HepG2 (cell line): ENCODE measurements around the gene PAXIP1. TPM values are rescaled to one million over a fixed set of nuclear protein-coding genes. Genes with fewer than 3 reads are reported as not detected.

Source experiments
- ATAC-seq: fragments of 200-7000 bp; cut with Tn5 transposase; 3 replicates; pipeline ENCODE4 v1.9.1; 2020; ENCODE audit warnings: mild to moderate bottlenecking, moderate library complexity
- BruUV-seq: library from RNA; stranded (reverse); fragments of 400-500 nt; replicated peaks from 2 replicates; lab custom pipeline; 2021; lab: Mats Ljungman, UMichigan
- CTCF ChIA-PET: fragments of 300-600 bp; formaldehyde crosslinking; extraction: SDS; loops from one replicate; lab custom pipeline; 2021; ENCODE audit warnings: low total read pairs, inconsistent platforms, low intra/inter-chr PET ratio; lab: Yijun Ruan, JAX
- POLR2A ChIA-PET: fragments of 350-600 bp; sonication (Branson Sonifier 250); formaldehyde crosslinking; loops from one replicate; lab custom pipeline; 2020; ENCODE audit warnings: antibody characterized with exemption, inconsistent platforms; lab: Yijun Ruan, JAX
- DNase-seq: peaks from one replicate; pipeline ENCODE4 v3.0.0-alpha.2; 2015; ENCODE audit warnings: low spot score
- FAIRE-seq: peaks from 3 replicates; lab custom pipeline; 2011; peaks lifted over from hg19 to GRCh38; lab: Jason Lieb, UNC
- H2AFZ ChIP-seq: one replicate; pipeline ENCODE4 v1.6.1; 2011; ENCODE audit warnings: low read length, inconsistent platforms
- H3K27ac ChIP-seq: fragments of 300-600 bp; 3 replicates; pipeline ENCODE4 v1.8.0; 2011; ENCODE audit warnings: mixed run types, mild to moderate bottlenecking, mixed read lengths, low read length, inconsistent platforms; ENCODE audit not compliant: insufficient read depth; ENCODE audit errors: extremely low read length
- H3K27me3 ChIP-seq, 2 experiments: fragments of 200-600 bp in 1 of 2; 2 replicates in 1 of 2; 3 replicates in 1 of 2; pipeline versions ENCODE4 v1.6.0 to v1.8.0; 2011; ENCODE audit warnings: low read length in 2 of 2, mild to moderate bottlenecking in 2 of 2, moderate library complexity in 2 of 2, inconsistent platforms in 1 of 2; ENCODE audit not compliant: insufficient read depth in 2 of 2, control insufficient read depth in 1 of 2
- H3K36me3 ChIP-seq, 2 experiments: fragments of 200-600 bp in 1 of 2; replicated peaks in 1 of 2; 2 replicates in 1 of 2; 3 replicates in 1 of 2; pipeline versions ENCODE4 v1.5.1 to v1.8.0; 2011; ENCODE audit warnings: low read length in 2 of 2, inconsistent platforms in 1 of 2; ENCODE audit not compliant: insufficient read depth in 2 of 2, control insufficient read depth in 1 of 2
- H3K4me1 ChIP-seq: 2 replicates; pipeline ENCODE4 v1.5.1; 2012; ENCODE audit warnings: low read length, inconsistent platforms; ENCODE audit not compliant: insufficient read depth
- H3K4me2 ChIP-seq: 2 replicates; pipeline ENCODE4 v1.6.0; 2011; ENCODE audit warnings: low read depth, low read length, inconsistent platforms
- H3K4me3 ChIP-seq, 3 experiments: fragments of 200-600 bp in 1 of 3; sonication (generic), shearing (Covaris generic) in 1 of 3; replicated peaks in 1 of 3; 2 replicates each; pipeline ENCODE4 v1.5.1; 2011 to 2016; ENCODE audit warnings: low read length in 3 of 3, inconsistent platforms in 2 of 3, low read depth in 2 of 3, mild to moderate bottlenecking in 2 of 3, control low read depth in 1 of 3, mixed read lengths in 1 of 3; ENCODE audit not compliant: insufficient read depth in 1 of 3
- H3K79me2 ChIP-seq: one replicate; pipeline ENCODE4 v1.6.1; 2011; ENCODE audit warnings: low read length, inconsistent platforms; ENCODE audit not compliant: insufficient read depth
- H3K9ac ChIP-seq: 2 replicates; pipeline ENCODE4 v1.6.0; 2011; ENCODE audit warnings: mild to moderate bottlenecking, low read depth, low read length, inconsistent platforms; ENCODE audit not compliant: insufficient read depth
- H3K9me3 ChIP-seq: 2 replicates; pipeline ENCODE4 v1.5.1; 2012; ENCODE audit warnings: mild to moderate bottlenecking, low read length
- H4K20me1 ChIP-seq: 2 replicates; pipeline ENCODE4 v1.6.0; 2011; ENCODE audit warnings: inconsistent platforms, mild to moderate bottlenecking, low read length, moderate library complexity; ENCODE audit not compliant: insufficient read depth
- SKI ChIP-seq: fragments of 450-650 bp; IDR thresholded peaks from one replicate; pipeline ENCODE4 v1.6.1; 2018; ENCODE audit warnings: mild to moderate bottlenecking; ENCODE audit not compliant: partially characterized antibody
- SMAD3 ChIP-seq: sonication (generic); formaldehyde crosslinking; IDR thresholded peaks from 2 replicates; pipeline ENCODE4 v1.4.0; 2020; ENCODE audit warnings: missing genetic modification reagents
- ZNF232 ChIP-seq: sonication (generic); formaldehyde crosslinking; IDR thresholded peaks from 2 replicates; pipeline ENCODE4 v1.4.0; 2020; ENCODE audit warnings: missing genetic modification reagents, borderline replicate concordance
- WGBS: methylation state at CpG from one replicate; pipeline ENCODE4 v1.1.6; 2017; ENCODE audit warnings: low lambda C conversion rate; 5-methylcytosine and 5-hydroxymethylcytosine counted together
- in situ Hi-C: cut with HindIII; loops from 2 replicates; pipeline ENCODE4 v1.10.0; 2017; ENCODE audit warnings: low pct_unique_long_range_greater_than_20kb; ENCODE audit not compliant: extremely low pct_ligation_motif_present
- intact Hi-C: fragments of 100-400 bp; cut with micrococcal nuclease; formaldehyde crosslinking; loops from one replicate; pipeline ENCODE4 v1.10.0; 2022; ENCODE audit not compliant: unreplicated experiment
- polyA plus RNA-seq, 8 experiments: library from polyadenylated mRNA; depleted of rRNA in 3 of 8; stranded (reverse) in 7 of 8; unstranded in 1 of 8; fragments of >200 nt; fragmentation: Illumina TruSeq in 4 of 8; extraction: Trizol in 4 of 8; gene quantifications; 2 replicates each; pipeline versions ENCODE4 v1.2.1 to v1.2.3, GENCODE V29; 2011 to 2016; ENCODE audit warnings: low read depth in 4 of 8, missing spikeins in 1 of 8, mixed read lengths in 1 of 8; ENCODE audit not compliant: insufficient read depth in 1 of 8
- total RNA-seq, 5 experiments: library from RNA; depleted of rRNA; stranded (reverse); fragments of >200 nt; fragmentation: Illumina TruSeq; extraction: Trizol; gene quantifications; 2 replicates each; pipeline ENCODE4 v1.2.3, GENCODE V29; 2016; ENCODE audit warnings: low read depth in 1 of 5
- TF ChIP-seq, protein P1 (sequence below): sonication (generic); formaldehyde crosslinking; IDR thresholded peaks from 2 replicates; pipeline ENCODE4 v1.9.0; 2021; ENCODE audit warnings: missing genetic modification reagents, borderline replicate concordance
- TF ChIP-seq, protein P2 (sequence below): sonication (generic); formaldehyde crosslinking; IDR thresholded peaks from 2 replicates; pipeline ENCODE4 v1.4.0; 2020; ENCODE audit warnings: missing genetic modification reagents
- TF ChIP-seq, protein P3 (sequence below): sonication (generic); formaldehyde crosslinking; IDR thresholded peaks from 2 replicates; pipeline ENCODE4 v1.4.0; 2020; ENCODE audit warnings: missing genetic modification reagents

The PAXIP1 gene
- total and polyA plus RNA-seq, 2 of the 13 experiments (the other 11 are each of a cell fraction or from before 2014, with no cell fraction given), result 11.6 to 16.2 TPM

DNA sequence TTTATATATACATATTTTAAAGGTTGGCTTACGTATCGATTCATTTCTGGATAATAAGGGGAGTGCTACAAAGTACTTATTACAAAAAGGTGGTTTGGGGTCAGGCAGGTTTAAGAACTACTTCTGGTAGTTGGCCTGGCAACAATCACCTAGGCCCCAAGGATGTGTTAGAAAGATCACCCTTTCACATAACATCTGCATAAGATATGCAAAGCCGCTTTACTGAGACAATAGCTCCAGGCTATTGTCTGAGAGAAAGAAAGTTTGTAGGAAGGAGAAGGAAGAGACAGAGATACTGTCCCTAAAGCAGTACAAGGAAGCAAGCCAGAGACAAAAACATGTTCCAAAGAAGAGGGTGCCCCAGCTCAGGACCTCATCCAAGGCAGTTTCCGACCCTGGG, 6.2 kb downstream of the PAXIP1 start:
- Histone ChIP-seq H3K27me3 (no peaks in the 10 kb centered on the region), H3K9me3 (no peaks in the 10 kb centered on the region), H3K4me1 (peaks cover 27% of the 10 kb centered on the region), H3K27ac (no peak overlapping the region), H3K4me2 (no peak overlapping the region), H3K79me2 (peaks cover 32% of the 10 kb centered on the region), H4K20me1 (no peaks in the 10 kb centered on the region; the same call in 1 of the 2 replicates), H2AFZ (no peak overlapping the region), H3K9ac (no peak overlapping the region), H3K36me3 (peaks cover 10 to 48% of the 10 kb centered on the region in 2 experiments; a peak in 4 of 5 replicates), H3K4me3 (no peak overlapping the region)
- no TSS peak for BruUV-seq
- 95% methylated on average over 4 of the region's 4 CpGs for WGBS
- POLR2A ChIA-PET, result no interaction called here
- FAIRE-seq, result no peak
- CTCF ChIA-PET, result no interaction called here
- ATAC-seq, result no peak
- in situ Hi-C loops, result no loop called here
- DNase-seq, result no peak
- intact Hi-C loops, result no loop called here
- TF ChIP-seq, protein P1, sequence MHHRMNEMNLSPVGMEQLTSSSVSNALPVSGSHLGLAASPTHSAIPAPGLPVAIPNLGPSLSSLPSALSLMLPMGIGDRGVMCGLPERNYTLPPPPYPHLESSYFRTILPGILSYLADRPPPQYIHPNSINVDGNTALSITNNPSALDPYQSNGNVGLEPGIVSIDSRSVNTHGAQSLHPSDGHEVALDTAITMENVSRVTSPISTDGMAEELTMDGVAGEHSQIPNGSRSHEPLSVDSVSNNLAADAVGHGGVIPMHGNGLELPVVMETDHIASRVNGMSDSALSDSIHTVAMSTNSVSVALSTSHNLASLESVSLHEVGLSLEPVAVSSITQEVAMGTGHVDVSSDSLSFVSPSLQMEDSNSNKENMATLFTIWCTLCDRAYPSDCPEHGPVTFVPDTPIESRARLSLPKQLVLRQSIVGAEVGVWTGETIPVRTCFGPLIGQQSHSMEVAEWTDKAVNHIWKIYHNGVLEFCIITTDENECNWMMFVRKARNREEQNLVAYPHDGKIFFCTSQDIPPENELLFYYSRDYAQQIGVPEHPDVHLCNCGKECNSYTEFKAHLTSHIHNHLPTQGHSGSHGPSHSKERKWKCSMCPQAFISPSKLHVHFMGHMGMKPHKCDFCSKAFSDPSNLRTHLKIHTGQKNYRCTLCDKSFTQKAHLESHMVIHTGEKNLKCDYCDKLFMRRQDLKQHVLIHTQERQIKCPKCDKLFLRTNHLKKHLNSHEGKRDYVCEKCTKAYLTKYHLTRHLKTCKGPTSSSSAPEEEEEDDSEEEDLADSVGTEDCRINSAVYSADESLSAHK (CRISPR knock-in tag), result no peak
- TF ChIP-seq, protein P2, sequence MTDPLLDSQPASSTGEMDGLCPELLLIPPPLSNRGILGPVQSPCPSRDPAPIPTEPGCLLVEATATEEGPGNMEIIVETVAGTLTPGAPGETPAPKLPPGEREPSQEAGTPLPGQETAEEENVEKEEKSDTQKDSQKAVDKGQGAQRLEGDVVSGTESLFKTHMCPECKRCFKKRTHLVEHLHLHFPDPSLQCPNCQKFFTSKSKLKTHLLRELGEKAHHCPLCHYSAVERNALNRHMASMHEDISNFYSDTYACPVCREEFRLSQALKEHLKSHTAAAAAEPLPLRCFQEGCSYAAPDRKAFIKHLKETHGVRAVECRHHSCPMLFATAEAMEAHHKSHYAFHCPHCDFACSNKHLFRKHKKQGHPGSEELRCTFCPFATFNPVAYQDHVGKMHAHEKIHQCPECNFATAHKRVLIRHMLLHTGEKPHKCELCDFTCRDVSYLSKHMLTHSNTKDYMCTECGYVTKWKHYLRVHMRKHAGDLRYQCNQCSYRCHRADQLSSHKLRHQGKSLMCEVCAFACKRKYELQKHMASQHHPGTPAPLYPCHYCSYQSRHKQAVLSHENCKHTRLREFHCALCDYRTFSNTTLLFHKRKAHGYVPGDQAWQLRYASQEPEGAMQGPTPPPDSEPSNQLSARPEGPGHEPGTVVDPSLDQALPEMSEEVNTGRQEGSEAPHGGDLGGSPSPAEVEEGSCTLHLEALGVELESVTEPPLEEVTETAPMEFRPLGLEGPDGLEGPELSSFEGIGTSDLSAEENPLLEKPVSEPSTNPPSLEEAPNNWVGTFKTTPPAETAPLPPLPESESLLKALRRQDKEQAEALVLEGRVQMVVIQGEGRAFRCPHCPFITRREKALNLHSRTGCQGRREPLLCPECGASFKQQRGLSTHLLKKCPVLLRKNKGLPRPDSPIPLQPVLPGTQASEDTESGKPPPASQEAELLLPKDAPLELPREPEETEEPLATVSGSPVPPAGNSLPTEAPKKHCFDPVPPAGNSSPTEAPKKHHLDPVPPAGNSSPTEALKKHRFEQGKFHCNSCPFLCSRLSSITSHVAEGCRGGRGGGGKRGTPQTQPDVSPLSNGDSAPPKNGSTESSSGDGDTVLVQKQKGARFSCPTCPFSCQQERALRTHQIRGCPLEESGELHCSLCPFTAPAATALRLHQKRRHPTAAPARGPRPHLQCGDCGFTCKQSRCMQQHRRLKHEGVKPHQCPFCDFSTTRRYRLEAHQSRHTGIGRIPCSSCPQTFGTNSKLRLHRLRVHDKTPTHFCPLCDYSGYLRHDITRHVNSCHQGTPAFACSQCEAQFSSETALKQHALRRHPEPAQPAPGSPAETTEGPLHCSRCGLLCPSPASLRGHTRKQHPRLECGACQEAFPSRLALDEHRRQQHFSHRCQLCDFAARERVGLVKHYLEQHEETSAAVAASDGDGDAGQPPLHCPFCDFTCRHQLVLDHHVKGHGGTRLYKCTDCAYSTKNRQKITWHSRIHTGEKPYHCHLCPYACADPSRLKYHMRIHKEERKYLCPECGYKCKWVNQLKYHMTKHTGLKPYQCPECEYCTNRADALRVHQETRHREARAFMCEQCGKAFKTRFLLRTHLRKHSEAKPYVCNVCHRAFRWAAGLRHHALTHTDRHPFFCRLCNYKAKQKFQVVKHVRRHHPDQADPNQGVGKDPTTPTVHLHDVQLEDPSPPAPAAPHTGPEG (CRISPR knock-in tag), result no peak
- TF ChIP-seq SMAD3, result no peak
- TF ChIP-seq, protein P3, sequence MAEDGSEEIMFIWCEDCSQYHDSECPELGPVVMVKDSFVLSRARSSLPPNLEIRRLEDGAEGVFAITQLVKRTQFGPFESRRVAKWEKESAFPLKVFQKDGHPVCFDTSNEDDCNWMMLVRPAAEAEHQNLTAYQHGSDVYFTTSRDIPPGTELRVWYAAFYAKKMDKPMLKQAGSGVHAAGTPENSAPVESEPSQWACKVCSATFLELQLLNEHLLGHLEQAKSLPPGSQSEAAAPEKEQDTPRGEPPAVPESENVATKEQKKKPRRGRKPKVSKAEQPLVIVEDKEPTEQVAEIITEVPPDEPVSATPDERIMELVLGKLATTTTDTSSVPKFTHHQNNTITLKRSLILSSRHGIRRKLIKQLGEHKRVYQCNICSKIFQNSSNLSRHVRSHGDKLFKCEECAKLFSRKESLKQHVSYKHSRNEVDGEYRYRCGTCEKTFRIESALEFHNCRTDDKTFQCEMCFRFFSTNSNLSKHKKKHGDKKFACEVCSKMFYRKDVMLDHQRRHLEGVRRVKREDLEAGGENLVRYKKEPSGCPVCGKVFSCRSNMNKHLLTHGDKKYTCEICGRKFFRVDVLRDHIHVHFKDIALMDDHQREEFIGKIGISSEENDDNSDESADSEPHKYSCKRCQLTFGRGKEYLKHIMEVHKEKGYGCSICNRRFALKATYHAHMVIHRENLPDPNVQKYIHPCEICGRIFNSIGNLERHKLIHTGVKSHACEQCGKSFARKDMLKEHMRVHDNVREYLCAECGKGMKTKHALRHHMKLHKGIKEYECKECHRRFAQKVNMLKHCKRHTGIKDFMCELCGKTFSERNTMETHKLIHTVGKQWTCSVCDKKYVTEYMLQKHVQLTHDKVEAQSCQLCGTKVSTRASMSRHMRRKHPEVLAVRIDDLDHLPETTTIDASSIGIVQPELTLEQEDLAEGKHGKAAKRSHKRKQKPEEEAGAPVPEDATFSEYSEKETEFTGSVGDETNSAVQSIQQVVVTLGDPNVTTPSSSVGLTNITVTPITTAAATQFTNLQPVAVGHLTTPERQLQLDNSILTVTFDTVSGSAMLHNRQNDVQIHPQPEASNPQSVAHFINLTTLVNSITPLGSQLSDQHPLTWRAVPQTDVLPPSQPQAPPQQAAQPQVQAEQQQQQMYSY (CRISPR knock-in tag), result no peak
- TF ChIP-seq ZNF232, result no peak
- no peak for TF ChIP-seq SKI
